Right lobe of liver (tissue), 6 donors: ENCODE results near the gene C5orf15. TPM values are rescaled to one million over a fixed set of nuclear protein-coding genes. Genes with fewer than 3 reads are reported as not detected.
A peak's percentile ranks its signal among the peaks of the same experiment; 100 is the strongest.

Experiments
- ATAC-seq, 4 donors: fragments of 200-7000 bp; cut with Tn5 transposase; one replicate each; pipeline ENCODE4 v1.9.1; 2020; ENCODE audit warnings: mild to moderate bottlenecking in 4 of 4, moderate library complexity in 4 of 4
- DNase-seq, 3 donors: peaks; one replicate each; pipeline ENCODE4 v3.0.0-alpha.2; 2020
- H3K27ac ChIP-seq, 3 donors: fragments of 200-600 bp; one replicate each; pipeline ENCODE4 v1.8.0; 2022
- H3K27me3 ChIP-seq, 2 donors: fragments of 200-600 bp; one replicate each; pipeline ENCODE4 v1.8.0; 2022
- H3K36me3 ChIP-seq, 4 donors: fragments of 200-600 bp; sonication (generic) in 1 of 4; one replicate each; pipeline versions ENCODE4 v1.5.1 to v1.8.0; 2017 to 2022; ENCODE audit warnings: control low read depth in 1 of 4
- H3K4me1 ChIP-seq, 4 donors: fragments of 200-600 bp; sonication (generic) in 1 of 4; one replicate each; pipeline versions ENCODE4 v1.5.1 to v1.8.0; 2017 to 2022; ENCODE audit warnings: control low read depth in 1 of 4
- H3K4me3 ChIP-seq, 3 donors: fragments of 200-600 bp; one replicate each; pipeline ENCODE4 v1.8.0; 2022
- H3K9me3 ChIP-seq, 4 donors: fragments of 200-600 bp; sonication (generic) in 1 of 4; one replicate each; pipeline versions ENCODE4 v1.5.1 to v1.8.0; 2017 to 2022; ENCODE audit warnings: control low read depth in 1 of 4
- POLR2A ChIP-seq: fragments of 450-650 bp; IDR thresholded peaks from one replicate; pipeline ENCODE4 v1.6.1; 2017; ENCODE audit warnings: antibody characterized with exemption, mild to moderate bottlenecking
- WGBS: methylation state at CpG from one replicate; pipeline ENCODE4 v1.1.6; 2018; ENCODE audit warnings: low coverage, low lambda C conversion rate; ENCODE audit not compliant: insufficient coverage; ENCODE audit errors: missing lambda C conversion rate; 5-methylcytosine and 5-hydroxymethylcytosine counted together
- intact Hi-C, 2 donors: fragments of 100-400 bp; cut with DNase I; formaldehyde crosslinking; loops; one replicate each; pipeline versions ENCODE4 v1.11.2 to v1.14.1; 2022
- total RNA-seq, 6 experiments: library from RNA; depleted of rRNA in 2 of 6; stranded (reverse); fragments of >200 nt in 2 of 6; fragmentation: NEBNext Ultra II Directional in 3 of 6; extraction: Animal tissue kit (Norgen Biotek cat#: 25700) in 3 of 6; gene quantifications; one replicate each; pipeline versions ENCODE4 v1.1.0 to v1.2.4, GENCODE V29; 2016 to 2023
- TF ChIP-seq, protein P1 (sequence below), 4 donors: fragments of 200-600 bp in 3 of 4; fragments of 450-650 bp in 1 of 4; IDR thresholded peaks; one replicate each; pipeline versions ENCODE4 v1.5.1 to v1.8.0; 2016 to 2022; ENCODE audit warnings: antibody characterized with exemption in 4 of 4, mild to moderate bottlenecking in 2 of 4
- donor health status: DM: no; HTN: yes; CAD: no.
- donor health status: DM: no; HTN: no; CAD: no.
- donor health status: DM: no; HTN: no; CAD: no.
- donor health status: DM: no; HTN: yes; CAD: no.
- donor health status: DM: no; HTN: yes; CAD: no.

C5orf15 gene
- total RNA-seq, 6 experiments from 2014 or later = 15.0 to 37.5 (median 24.4) TPM

- H3K4me1 ChIP-seq = peaks cover 0 to 24% (median 11%) of the 10 kb centered on the region in 4 donors
- WGBS = 2% methylated on average over 12 of the region's 12 CpGs
- intact Hi-C loops = no loop called here
- no peak for TF ChIP-seq POLR2A
- TF ChIP-seq, protein P1, sequence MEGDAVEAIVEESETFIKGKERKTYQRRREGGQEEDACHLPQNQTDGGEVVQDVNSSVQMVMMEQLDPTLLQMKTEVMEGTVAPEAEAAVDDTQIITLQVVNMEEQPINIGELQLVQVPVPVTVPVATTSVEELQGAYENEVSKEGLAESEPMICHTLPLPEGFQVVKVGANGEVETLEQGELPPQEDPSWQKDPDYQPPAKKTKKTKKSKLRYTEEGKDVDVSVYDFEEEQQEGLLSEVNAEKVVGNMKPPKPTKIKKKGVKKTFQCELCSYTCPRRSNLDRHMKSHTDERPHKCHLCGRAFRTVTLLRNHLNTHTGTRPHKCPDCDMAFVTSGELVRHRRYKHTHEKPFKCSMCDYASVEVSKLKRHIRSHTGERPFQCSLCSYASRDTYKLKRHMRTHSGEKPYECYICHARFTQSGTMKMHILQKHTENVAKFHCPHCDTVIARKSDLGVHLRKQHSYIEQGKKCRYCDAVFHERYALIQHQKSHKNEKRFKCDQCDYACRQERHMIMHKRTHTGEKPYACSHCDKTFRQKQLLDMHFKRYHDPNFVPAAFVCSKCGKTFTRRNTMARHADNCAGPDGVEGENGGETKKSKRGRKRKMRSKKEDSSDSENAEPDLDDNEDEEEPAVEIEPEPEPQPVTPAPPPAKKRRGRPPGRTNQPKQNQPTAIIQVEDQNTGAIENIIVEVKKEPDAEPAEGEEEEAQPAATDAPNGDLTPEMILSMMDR (IDR thresholded peaks at IDR 0.05) = no peak
- H3K27me3 ChIP-seq = no peaks in the 10 kb centered on the region
- peak overlapping the region; percentile 83 to 93 (median 88) for H3K27ac ChIP-seq
- peaks cover 0 to 7% (median 0%) of the 10 kb centered on the region in 4 donors for H3K36me3 ChIP-seq
- ATAC-seq (peak; percentile 32 to 66 (median 62)), DNase-seq (peak in 1 of 3 donors; percentile 42)
- H3K4me3 ChIP-seq = peak overlapping the region; percentile 72 to 93 (median 82)
- no peaks in the 10 kb centered on the region for H3K9me3 ChIP-seq
These were observed 674 bp downstream of the C5orf15 start for GRCh38 chr5:133967698-133968203.

- Histone ChIP-seq H3K27ac (no peak overlapping the region), H3K4me3 (peak overlapping the region in 2 of 3 donors; percentile 72 to 93), H3K9me3 (no peaks in the 10 kb centered on the region), H3K4me1 (peaks cover 0 to 24% (median 11%) of the 10 kb centered on the region in 4 donors), H3K27me3 (no peaks in the 10 kb centered on the region), H3K36me3 (peaks cover 0 to 6% (median 0%) of the 10 kb centered on the region in 4 donors)
- TF ChIP-seq POLR2A = no peak
- TF ChIP-seq, protein P1 (IDR thresholded peaks at IDR 0.05) = no peak
- WGBS = 77% methylated on average over 5 of the region's 5 CpGs
- DNase-seq (no peak), ATAC-seq (no peak)
- intact Hi-C loops = no loop called here
These were observed 1.3 kb downstream of the C5orf15 start for GRCh38 chr5:133967124-133967523.

- no peak for DNase-seq
- H3K27ac ChIP-seq = no peak overlapping the region
- TF ChIP-seq, protein P1 (IDR thresholded peaks at IDR 0.05) = no peak
- TF ChIP-seq POLR2A = no peak
- WGBS = 96% methylated on average over 9 of the region's 10 CpGs
- H3K4me1 ChIP-seq = peaks cover 0 to 24% (median 11%) of the 10 kb centered on the region in 4 donors
- no peaks in the 10 kb centered on the region for H3K9me3 ChIP-seq
- H3K4me3 ChIP-seq = no peak overlapping the region
- H3K27me3 ChIP-seq = no peaks in the 10 kb centered on the region
- H3K36me3 ChIP-seq = peaks cover 0 to under 1% (median 0%) of the 10 kb centered on the region in 4 donors
- ATAC-seq = no peak
- intact Hi-C loops = no loop called here
These were observed 2.3 kb downstream of the C5orf15 start for GRCh38 chr5:133966090-133966489.

DNA sequence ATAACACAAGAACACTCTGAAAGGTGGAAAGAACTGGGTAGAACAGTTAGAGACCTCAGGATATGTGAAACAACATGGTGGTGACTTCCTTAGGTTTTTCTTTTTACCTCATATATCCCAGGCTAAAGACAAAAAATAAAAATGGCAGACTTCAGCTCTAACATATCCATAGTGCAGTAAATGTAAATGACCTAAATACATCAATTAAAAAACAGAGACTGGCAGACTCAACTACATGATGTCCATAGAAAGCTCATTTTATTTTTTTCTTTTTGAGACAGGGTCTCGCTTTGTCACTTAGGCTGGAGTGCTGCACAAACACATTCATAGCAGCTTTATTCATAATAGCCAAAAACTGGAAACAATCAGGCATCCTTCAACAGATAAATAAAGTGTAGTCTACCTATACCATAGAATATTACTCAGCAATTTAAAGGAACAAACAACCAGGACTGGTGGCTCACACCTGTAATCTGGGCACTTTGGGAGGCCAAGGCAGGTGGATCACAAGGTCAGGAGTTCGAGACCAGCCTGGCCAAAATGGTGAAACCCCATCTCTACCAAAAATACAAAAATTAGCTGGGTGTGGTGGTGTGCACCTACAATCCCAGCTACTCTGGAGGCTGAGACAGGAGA lies 4.8 kb downstream of the C5orf15 start:
- H3K4me1 ChIP-seq = peaks cover 0 to 10% (median 3%) of the 10 kb centered on the region in 4 donors
- no peak for DNase-seq
- no peak overlapping the region for H3K27ac ChIP-seq
- WGBS = 90% methylated on average over 2 of the region's 2 CpGs
- intact Hi-C loops = no loop called here
- H3K4me3 ChIP-seq = no peak overlapping the region
- H3K9me3 ChIP-seq = no peaks in the 10 kb centered on the region
- H3K27me3 ChIP-seq = no peaks in the 10 kb centered on the region
- no peak for ATAC-seq
- peaks cover 0 to 9% (median 0%) of the 10 kb centered on the region in 4 donors for H3K36me3 ChIP-seq
- TF ChIP-seq, protein P1 (IDR thresholded peaks at IDR 0.05) = no peak
- TF ChIP-seq POLR2A = no peak
